Tibial nerve (tissue), 4 donors: ENCODE data around the gene C1orf53. TPM values are rescaled to one million over a fixed set of nuclear protein-coding genes. Genes with fewer than 3 reads are reported as not detected.
"Not testable (repeated sequence)": the region's sequence is repeated elsewhere in the genome, so short reads cannot be mapped to it uniquely, and the experiment has no call there.

Experiments
- DNase-seq, 2 donors: peaks; one replicate each; pipeline ENCODE4 v3.0.0-alpha.2; 2019; ENCODE audit warnings: low spot score in 2 of 2
- H3K27ac ChIP-seq, 4 donors: fragments of 200-600 bp; sonication (generic) in 3 of 4; one replicate each; pipeline ENCODE4 v1.5.1; 2017 to 2019; ENCODE audit warnings: mild to moderate bottlenecking in 1 of 4
- H3K27me3 ChIP-seq, 2 donors: fragments of 200-600 bp; sonication (generic) in 1 of 2; one replicate each; pipeline versions ENCODE4 v1.5.1 to v1.6.0; 2017 to 2019
- H3K36me3 ChIP-seq, 3 donors: fragments of 200-600 bp; sonication (generic); one replicate each; pipeline ENCODE4 v1.5.1; 2018 to 2019
- H3K4me1 ChIP-seq, 4 donors: fragments of 200-600 bp; sonication (generic) in 3 of 4; one replicate each; pipeline ENCODE4 v1.5.1; 2017 to 2019
- H3K4me3 ChIP-seq, 4 donors: fragments of 200-600 bp; sonication (generic) in 3 of 4; one replicate each; pipeline ENCODE4 v1.5.1; 2017 to 2019; ENCODE audit warnings: mild to moderate bottlenecking in 1 of 4, moderate library complexity in 1 of 4
- H3K9me3 ChIP-seq, 4 donors: fragments of 200-600 bp; sonication (generic) in 3 of 4; one replicate each; pipeline ENCODE4 v1.5.1; 2017 to 2019
- CTCF ChIP-seq, 5 experiments: fragments of 200-600 bp in 3 of 5; fragments of 450-650 bp in 2 of 5; sonication (generic) in 3 of 5; IDR thresholded peaks; one replicate each; pipeline ENCODE4 v1.5.1; 2016 to 2019; ENCODE audit warnings: antibody characterized with exemption in 5 of 5, mild to moderate bottlenecking in 3 of 5, moderate library complexity in 2 of 5
- EP300 ChIP-seq, 2 donors: sonication (generic); formaldehyde crosslinking; IDR thresholded peaks; one replicate each; pipeline ENCODE4 v1.6.1; 2017; ENCODE audit warnings: antibody characterized with exemption in 2 of 2, mild to moderate bottlenecking in 1 of 2
- POLR2A ChIP-seq, 2 donors: fragments of 450-650 bp; IDR thresholded peaks; one replicate each; pipeline ENCODE4 v1.6.1; 2017; ENCODE audit warnings: antibody characterized with exemption in 2 of 2, mild to moderate bottlenecking in 2 of 2, moderate library complexity in 2 of 2
- WGBS, 2 donors: methylation state at CpG; one replicate each; pipeline ENCODE4 v1.1.5; 2018; 5-methylcytosine and 5-hydroxymethylcytosine counted together
- total RNA-seq, 4 donors: library from RNA; depleted of rRNA; stranded (reverse); fragments of >200 nt; gene quantifications; one replicate each; pipeline ENCODE4 v1.1.0, GENCODE V29; 2016

The C1orf53 gene
- total RNA-seq: not detected

GRCh38 chr1:197902454-197903195, at the start of gene C1orf53:
C1orf53 (plus strand) TSS chr1:197902630; CDS start chr1:197902650, 20 bp downstream.
- peak; percentile 49 to 53 for DNase-seq
- peak in 1 of 2 donors; percentile 4 for TF ChIP-seq POLR2A (IDR thresholded peaks at IDR 0.05)
- TF ChIP-seq CTCF (IDR thresholded peaks at IDR 0.05): peak in 2 of 5 experiments; percentile 30 to 36
- TF ChIP-seq EP300 (IDR thresholded peaks at IDR 0.05): peak in 1 of 2 donors; percentile 55
- peaks cover 0 to 52% of the 10 kb centered on the region in 2 donors for H3K27me3 ChIP-seq
- H3K4me3 ChIP-seq: peak within 1 kb of the TSS; percentile 70 to 91 (median 74)
- H3K4me1 ChIP-seq: peaks cover 0 to 12% (median 0%) of the 10 kb centered on the region in 4 donors
- peak within 1 kb of the TSS; percentile 43 to 84 (median 76) for H3K27ac ChIP-seq
- no peaks in the 10 kb centered on the region for H3K36me3 ChIP-seq
- H3K9me3 ChIP-seq: no peaks in the 10 kb centered on the region
- WGBS, 2 donors: 0 to 1% methylated on average over 32 to 53 of the region's 90 CpGs

- not testable (repeated sequence) for H3K27me3 ChIP-seq, H3K4me1 ChIP-seq, H3K27ac ChIP-seq, DNase-seq, H3K9me3 ChIP-seq, H3K4me3 ChIP-seq, H3K36me3 ChIP-seq
- 80 to 88% methylated on average over 2 of the region's 2 CpGs for WGBS, 2 donors
These were observed 46.7 kb upstream of the C1orf53 start for GRCh38 chr1:197855751-197856150.

- no peak for TF ChIP-seq EP300 (IDR thresholded peaks at IDR 0.05)
- TF ChIP-seq CTCF (IDR thresholded peaks at IDR 0.05): no peak
- TF ChIP-seq POLR2A (IDR thresholded peaks at IDR 0.05): no peak
- Histone ChIP-seq H3K4me3 (no peak overlapping the region), H3K4me1 (no peaks in the 10 kb centered on the region), H3K36me3 (no peaks in the 10 kb centered on the region), H3K27me3 (no peaks in the 10 kb centered on the region), H3K9me3 (no peaks in the 10 kb centered on the region), H3K27ac (no peak overlapping the region)
- no peak for DNase-seq
- WGBS, 2 donors: 77 to 82% methylated on average over 2 of the region's 2 CpGs
These were observed 45.0 kb upstream of the C1orf53 start for GRCh38 chr1:197857477-197857876.

GRCh38 chr1:197859024-197859423, 43.4 kb upstream of the C1orf53 start:
- H3K9me3 ChIP-seq: no peaks in the 10 kb centered on the region
- H3K36me3 ChIP-seq: no peaks in the 10 kb centered on the region
- no peak overlapping the region for H3K4me3 ChIP-seq
- DNase-seq: no peak
- H3K4me1 ChIP-seq: no peaks in the 10 kb centered on the region
- WGBS, 2 donors: 79 to 95% methylated on average over 1 of the region's 1 CpG
- no peak overlapping the region for H3K27ac ChIP-seq
- H3K27me3 ChIP-seq: no peaks in the 10 kb centered on the region
- no peak for TF ChIP-seq CTCF (IDR thresholded peaks at IDR 0.05)
- TF ChIP-seq EP300 (IDR thresholded peaks at IDR 0.05): no peak
- no peak for TF ChIP-seq POLR2A (IDR thresholded peaks at IDR 0.05)

GRCh38 chr1:197862221-197862620, 40.2 kb upstream of the C1orf53 start:
- no peak for DNase-seq
- Histone ChIP-seq H3K4me1 (no peaks in the 10 kb centered on the region), H3K9me3 (no peaks in the 10 kb centered on the region), H3K27ac (no peak overlapping the region), H3K36me3 (no peaks in the 10 kb centered on the region), H3K4me3 (no peak overlapping the region), H3K27me3 (no peaks in the 10 kb centered on the region)
- 58 to 90% methylated on average over 3 of the region's 3 CpGs for WGBS, 2 donors
- TF ChIP-seq CTCF (IDR thresholded peaks at IDR 0.05) (no peak), POLR2A (IDR thresholded peaks at IDR 0.05) (no peak), EP300 (IDR thresholded peaks at IDR 0.05) (no peak)
